Esophagus squamous epithelium (tissue), 4 donors: ENCODE data around the gene HSBP1.

Source experiments
- POLR2A ChIP-seq, 4 donors: fragments of 450-650 bp; IDR thresholded peaks; one replicate each; pipeline ENCODE4 v1.6.1; 2017; ENCODE audit warnings: antibody characterized with exemption in 4 of 4, mild to moderate bottlenecking in 4 of 4, moderate library complexity in 3 of 4
- TF ChIP-seq, protein P1 (sequence below), 6 experiments: fragments of 450-650 bp in 4 of 6; fragments of 200-600 bp in 2 of 6; sonication (generic) in 2 of 6; IDR thresholded peaks; one replicate each; pipeline ENCODE4 v1.5.1; 2016 to 2019; ENCODE audit warnings: antibody characterized with exemption in 6 of 6, mild to moderate bottlenecking in 4 of 6, moderate library complexity in 4 of 6

DNA sequence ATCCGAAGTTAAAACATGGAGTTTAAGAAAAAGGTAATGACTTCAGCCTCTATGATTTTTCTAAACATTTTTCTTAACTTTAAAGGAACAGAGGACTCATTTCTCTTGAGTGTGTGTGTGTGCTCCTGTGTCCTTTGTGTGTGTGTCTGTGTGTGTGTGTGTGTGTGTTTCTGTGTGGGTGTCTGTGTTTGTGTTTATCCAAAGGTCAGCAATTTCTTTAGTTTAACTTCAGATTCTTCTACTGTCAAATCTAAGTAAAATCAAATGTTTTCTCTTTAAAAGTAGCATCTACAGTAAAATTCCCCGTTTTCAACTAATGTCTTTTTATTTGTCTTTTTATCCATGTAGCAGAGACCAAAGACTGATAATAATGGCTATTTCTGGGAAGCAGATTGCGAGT lies 31.8 kb downstream of the HSBP1 start:
- TF ChIP-seq, protein P1, sequence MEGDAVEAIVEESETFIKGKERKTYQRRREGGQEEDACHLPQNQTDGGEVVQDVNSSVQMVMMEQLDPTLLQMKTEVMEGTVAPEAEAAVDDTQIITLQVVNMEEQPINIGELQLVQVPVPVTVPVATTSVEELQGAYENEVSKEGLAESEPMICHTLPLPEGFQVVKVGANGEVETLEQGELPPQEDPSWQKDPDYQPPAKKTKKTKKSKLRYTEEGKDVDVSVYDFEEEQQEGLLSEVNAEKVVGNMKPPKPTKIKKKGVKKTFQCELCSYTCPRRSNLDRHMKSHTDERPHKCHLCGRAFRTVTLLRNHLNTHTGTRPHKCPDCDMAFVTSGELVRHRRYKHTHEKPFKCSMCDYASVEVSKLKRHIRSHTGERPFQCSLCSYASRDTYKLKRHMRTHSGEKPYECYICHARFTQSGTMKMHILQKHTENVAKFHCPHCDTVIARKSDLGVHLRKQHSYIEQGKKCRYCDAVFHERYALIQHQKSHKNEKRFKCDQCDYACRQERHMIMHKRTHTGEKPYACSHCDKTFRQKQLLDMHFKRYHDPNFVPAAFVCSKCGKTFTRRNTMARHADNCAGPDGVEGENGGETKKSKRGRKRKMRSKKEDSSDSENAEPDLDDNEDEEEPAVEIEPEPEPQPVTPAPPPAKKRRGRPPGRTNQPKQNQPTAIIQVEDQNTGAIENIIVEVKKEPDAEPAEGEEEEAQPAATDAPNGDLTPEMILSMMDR (IDR thresholded peaks at IDR 0.05): no peak
- no peak for TF ChIP-seq POLR2A (IDR thresholded peaks at IDR 0.05)
